ENCODE results near the gene SMARCD3.

- TF ChIP-seq CTCF (IDR thresholded peaks at IDR 0.05; ENCODE audit: control extremely low read depth in 1 of 3, insufficient read depth in 1 of 3, low read depth in 1 of 3, low read length in 3 of 3), result no peak
- no peak; a peak in 1 of 4 replicates for TF ChIP-seq HDAC2 (IDR thresholded peaks at IDR 0.05; ENCODE audit: borderline replicate concordance in 1 of 2, low read depth in 2 of 2, low read length in 2 of 2)
- TF ChIP-seq CBX5 (IDR thresholded peaks at IDR 0.05; ENCODE audit: low read depth, low read length), result no peak
- TF ChIP-seq POLR2A (IDR thresholded peaks at IDR 0.05; ENCODE audit: control extremely low read depth in 1 of 2, low read depth in 2 of 2, low read length in 2 of 2), result no peak
- TF ChIP-seq EZH2 (IDR thresholded peaks at IDR 0.05; ENCODE audit: low read depth, low read length, severe bottlenecking), result no peak
- no peak for TF ChIP-seq ATF3 (IDR thresholded peaks at IDR 0.05; ENCODE audit: insufficient read depth, low read depth, low read length)
- no peak for TF ChIP-seq EP300 (IDR thresholded peaks at IDR 0.05; ENCODE audit: borderline replicate concordance in 1 of 2, low read depth in 2 of 2, low read length in 2 of 2)
- no peak for TF ChIP-seq E2F6 (IDR thresholded peaks at IDR 0.05)
- no peak for TF ChIP-seq YY1 (IDR thresholded peaks at IDR 0.05; ENCODE audit: low read depth, low read length)
- no peak for TF ChIP-seq CEBPB (IDR thresholded peaks at IDR 0.05; ENCODE audit: low read depth, low read length)
- no peak for TF ChIP-seq JUN (IDR thresholded peaks at IDR 0.05; ENCODE audit: low read depth, low read length)
- TF ChIP-seq KDM1A (IDR thresholded peaks at IDR 0.05; ENCODE audit: borderline replicate concordance, low read length), result no peak
- TF ChIP-seq CBX8 (IDR thresholded peaks at IDR 0.05; ENCODE audit: borderline replicate concordance, low read depth, low read length), result no peak
- no peak for TF ChIP-seq CHD2 (IDR thresholded peaks at IDR 0.05; ENCODE audit: low read length)
Observed at GRCh38 chr7:151252561-151252835, 4.0 kb upstream of the SMARCD3 start.

Data from H1 (cell line).